Naive thymus-derived CD4-positive, alpha-beta T cell (primary cell): ENCODE data around the gene IL21R. TPM values are rescaled to one million over a fixed set of nuclear protein-coding genes. Genes with fewer than 3 reads are reported as not detected.
A peak's percentile ranks its signal among the peaks of the same experiment; 100 is the strongest.

Source experiments
- ATAC-seq: fragments of 150-1000 bp; cut with Tn5 transposase; 2 replicates; pipeline ENCODE4 v1.10.0; 2021; ENCODE audit warnings: mild to moderate bottlenecking, moderate library complexity
- CTCF ChIA-PET: fragments of 350-600 bp; sonication (Branson Sonifier 250); formaldehyde crosslinking; loops from one replicate; lab custom pipeline; 2021; ENCODE audit warnings: antibody characterized with exemption; lab: Charles Lee
- POLR2A ChIA-PET: fragments of 350-600 bp; sonication (Branson Sonifier 250); formaldehyde crosslinking; loops from one replicate; lab custom pipeline; 2021; ENCODE audit warnings: antibody characterized with exemption, inconsistent platforms; lab: Charles Lee
- DNase-seq, 9 donors: peaks; one replicate each; pipeline versions ENCODE4 v3.0.0 to v3.0.0-alpha.2; 2020 to 2022; ENCODE audit warnings: mixed read lengths in 1 of 9
- H3K27ac ChIP-seq: one replicate; pipeline ENCODE4 v1.7.0; 2013; ENCODE audit warnings: mild to moderate bottlenecking, low read depth, low read length, moderate library complexity
- H3K27me3 ChIP-seq, 2 donors: one replicate each; pipeline ENCODE4 v1.7.0; 2013; ENCODE audit warnings: low read length in 2 of 2, mild to moderate bottlenecking in 2 of 2, moderate library complexity in 2 of 2; ENCODE audit not compliant: control insufficient read depth in 2 of 2, insufficient read depth in 2 of 2
- H3K36me3 ChIP-seq, 3 experiments: 1 replicate in 2 of 3; 2 replicates in 1 of 3; pipeline ENCODE4 v1.7.0; 2013; ENCODE audit warnings: low read length in 3 of 3, mild to moderate bottlenecking in 3 of 3, moderate library complexity in 1 of 3; ENCODE audit not compliant: insufficient read depth in 3 of 3, control insufficient read depth in 2 of 3
- H3K4me1 ChIP-seq, 2 donors: one replicate each; pipeline ENCODE4 v1.7.0; 2013; ENCODE audit warnings: low read length in 2 of 2, mild to moderate bottlenecking in 2 of 2, moderate library complexity in 1 of 2; ENCODE audit not compliant: control insufficient read depth in 2 of 2, insufficient read depth in 2 of 2
- H3K4me3 ChIP-seq: 2 replicates; pipeline ENCODE4 v1.7.0; 2013; ENCODE audit warnings: mild to moderate bottlenecking, low read length
- H3K9me3 ChIP-seq, 3 experiments: 1 replicate in 2 of 3; 2 replicates in 1 of 3; pipeline ENCODE4 v1.7.0; 2013; ENCODE audit warnings: low read length in 3 of 3; ENCODE audit not compliant: control insufficient read depth in 2 of 3
- H3K27ac Mint-ChIP-seq, 9 donors: one replicate each; pipeline ENCODE4 v1.8.0; 2020 to 2022; ENCODE audit warnings: mixed read lengths in 9 of 9, mild to moderate bottlenecking in 8 of 9, moderate library complexity in 5 of 9, inconsistent platforms in 2 of 9
- H3K27me3 Mint-ChIP-seq, 5 donors: one replicate each; pipeline ENCODE4 v1.8.0; 2021 to 2022; ENCODE audit warnings: mixed read lengths in 5 of 5, mild to moderate bottlenecking in 1 of 5
- H3K36me3 Mint-ChIP-seq, 5 donors: one replicate each; pipeline ENCODE4 v1.8.0; 2020 to 2022; ENCODE audit warnings: mixed read lengths in 5 of 5, mild to moderate bottlenecking in 3 of 5, inconsistent platforms in 1 of 5
- H3K4me1 Mint-ChIP-seq, 7 donors: one replicate each; pipeline ENCODE4 v1.8.0; 2020 to 2022; ENCODE audit warnings: mixed read lengths in 7 of 7, mild to moderate bottlenecking in 3 of 7, inconsistent platforms in 1 of 7
- H3K4me3 Mint-ChIP-seq, 10 donors: one replicate each; pipeline ENCODE4 v1.8.0; 2020 to 2022; ENCODE audit warnings: mild to moderate bottlenecking in 10 of 10, mixed read lengths in 10 of 10, moderate library complexity in 6 of 10, inconsistent platforms in 2 of 10
- H3K9me3 Mint-ChIP-seq, 11 donors: one replicate each; pipeline ENCODE4 v1.8.0; 2020 to 2022; ENCODE audit warnings: mixed read lengths in 11 of 11, mild to moderate bottlenecking in 4 of 11, inconsistent platforms in 1 of 11, moderate library complexity in 1 of 11
- intact Hi-C, 2 donors: fragments of 100-400 bp; cut with micrococcal nuclease; formaldehyde crosslinking; loops; one replicate each; pipeline ENCODE4 v1.15.1; 2023
- polyA plus RNA-seq, 2 donors: library from polyadenylated mRNA; unstranded; fragments of 300-500 nt; fragmentation: Illumina TruSeq; gene quantifications; one replicate each; pipeline ENCODE4 v1.2.3, GENCODE V29; 2021
- total RNA-seq, 6 experiments: library from RNA in 5 of 6; stranded (reverse) in 5 of 6; gene quantifications; 1 replicate in 5 of 6; 2 replicates in 1 of 6; pipeline ENCODE4 v1.2.3 and lab custom pipeline; 2021 to 2026

The IL21R gene
- total and polyA plus RNA-seq, 7 experiments from 2014 or later = 24.6 to 52.1 (median 37.1) TPM

DNA sequence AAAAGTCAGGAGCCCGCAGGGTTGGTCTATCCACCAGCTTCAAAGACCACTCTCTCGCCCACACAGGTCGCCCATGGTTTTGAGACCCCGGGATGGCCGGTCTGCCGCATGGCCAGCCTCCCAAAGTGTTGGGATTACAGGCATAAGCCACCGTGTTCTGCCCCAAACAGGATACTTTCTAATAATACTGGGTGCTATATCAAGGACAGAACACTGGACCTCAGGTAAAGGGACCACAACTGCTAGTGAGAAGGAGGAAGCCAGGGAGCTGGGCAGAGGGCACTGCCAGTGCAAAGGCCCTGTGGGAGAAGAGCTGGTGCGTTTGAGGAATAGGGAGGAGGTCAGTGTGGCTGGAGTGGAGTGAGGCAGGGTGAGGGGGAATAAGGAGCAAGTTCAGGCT is 34.1 kb downstream of the IL21R start:
- POLR2A ChIA-PET = interaction anchor here (0.6 kb wide), 1 partner anchor 11 kb away, joined by 3 read pairs; no protein-coding TSS in a partner anchor
- no peak overlapping the region for H3K4me3 ChIP-seq
- no peaks in the 10 kb centered on the region for H3K27me3 ChIP-seq
- H3K4me1 Mint-ChIP-seq = peaks cover 18 to 36% (median 24%) of the 10 kb centered on the region in 7 donors
- H3K36me3 ChIP-seq = peaks cover 21 to 93% (median 41%) of the 10 kb centered on the region in 3 experiments
- H3K27ac Mint-ChIP-seq = peak overlapping the region; percentile 18 to 88 (median 67)
- CTCF ChIA-PET = no interaction called here
- H3K27me3 Mint-ChIP-seq = no peaks in the 10 kb centered on the region
- no peaks in the 10 kb centered on the region for H3K9me3 ChIP-seq
- H3K36me3 Mint-ChIP-seq = peaks cover 13 to 58% (median 30%) of the 10 kb centered on the region in 5 donors
- no peak for ATAC-seq
- H3K4me3 Mint-ChIP-seq = no peak overlapping the region
- H3K9me3 Mint-ChIP-seq = no peaks in the 10 kb centered on the region
- intact Hi-C loops = no loop called here
- peak overlapping the region; percentile 11 for H3K27ac ChIP-seq
- peak in 1 of 9 donors; percentile 13 for DNase-seq
- H3K4me1 ChIP-seq = peaks cover 0 to 4% of the 10 kb centered on the region in 2 donors

- ATAC-seq = no peak
- no peak overlapping the region for H3K4me3 Mint-ChIP-seq
- H3K27ac ChIP-seq = peak overlapping the region; percentile 37
Measured at GRCh38 chr16:27436921-27437650, 35.1 kb downstream of the IL21R start.

DNA sequence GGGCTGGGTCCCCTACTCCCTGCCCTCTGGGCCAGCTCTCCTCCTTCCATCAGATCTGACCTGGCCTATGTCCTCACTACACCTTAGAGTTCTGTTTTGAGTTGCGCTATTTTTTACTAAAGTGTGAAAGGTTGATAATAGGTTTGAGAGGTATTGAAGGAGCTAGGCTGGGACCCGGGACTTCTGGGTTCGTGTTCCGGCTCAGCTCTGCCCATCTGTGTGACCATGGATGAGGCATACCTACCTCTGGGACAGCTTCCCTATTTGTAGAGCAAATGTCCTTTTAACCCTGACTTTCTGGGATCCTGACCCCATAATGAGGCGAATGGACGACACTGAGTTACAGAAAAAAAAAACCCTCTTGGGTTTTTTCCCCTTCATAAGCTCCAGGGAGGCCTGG is 36.0 kb downstream of the IL21R start:
- Histone ChIP-seq H3K27ac (no peak overlapping the region), H3K36me3 (peaks cover 19 to 91% (median 37%) of the 10 kb centered on the region in 3 experiments), H3K4me1 (no peaks in the 10 kb centered on the region), H3K9me3 (no peaks in the 10 kb centered on the region), H3K27me3 (no peaks in the 10 kb centered on the region), H3K4me3 (no peak overlapping the region)
- peaks cover 21 to 60% (median 37%) of the 10 kb centered on the region in 5 donors for H3K36me3 Mint-ChIP-seq
- H3K4me1 Mint-ChIP-seq = peaks cover 10 to 19% (median 14%) of the 10 kb centered on the region in 7 donors
- ATAC-seq (no peak), DNase-seq (peak in 1 of 9 donors; percentile 10)
- ChIA-PET CTCF (no interaction called here), POLR2A (interaction anchor here (0.6 to 1.6 kb wide), 4 partner anchors 16 to 694 kb away, joined by 3 to 6 read pairs (median 4); no protein-coding TSS in a partner anchor)
- H3K9me3 Mint-ChIP-seq = peaks cover 0 to 4% (median 0%) of the 10 kb centered on the region in 11 donors
- no peak overlapping the region for H3K4me3 Mint-ChIP-seq
- no peaks in the 10 kb centered on the region for H3K27me3 Mint-ChIP-seq
- intact Hi-C loops = no loop called here
- H3K27ac Mint-ChIP-seq = peak overlapping the region in 7 of 9 donors; percentile 26 to 81 (median 42)

More at GRCh38 chr16:27436921-27437650, 35.1 kb downstream of the IL21R start:
- Mint-ChIP-seq H3K9me3 (no peaks in the 10 kb centered on the region), H3K27ac (peak overlapping the region in 8 of 9 donors; percentile 18 to 88 (median 63)), H3K36me3 (peaks cover 17 to 59% (median 35%) of the 10 kb centered on the region in 5 donors), H3K4me1 (peaks cover 16 to 28% (median 20%) of the 10 kb centered on the region in 7 donors), H3K27me3 (no peaks in the 10 kb centered on the region)
- DNase-seq = peak in 1 of 9 donors; percentile 16
- Histone ChIP-seq H3K4me3 (no peak overlapping the region), H3K36me3 (peaks cover 19 to 92% (median 37%) of the 10 kb centered on the region in 3 experiments), H3K4me1 (peaks cover 0 to 4% of the 10 kb centered on the region in 2 donors), H3K27me3 (no peaks in the 10 kb centered on the region), H3K9me3 (no peaks in the 10 kb centered on the region)
- intact Hi-C loops = no loop called here
- CTCF ChIA-PET = no interaction called here
- POLR2A ChIA-PET = interaction anchor here (0.6 to 1.6 kb wide), 4 partner anchors 15 to 693 kb away, joined by 3 to 6 read pairs (median 4); no protein-coding TSS in a partner anchor

- Mint-ChIP-seq H3K27ac (peak overlapping the region in 8 of 9 donors; percentile 6 to 83 (median 52)), H3K9me3 (peaks cover 0 to 10% (median 0%) of the 10 kb centered on the region in 11 donors), H3K36me3 (peaks cover 30 to 66% (median 49%) of the 10 kb centered on the region in 5 donors)
Measured at GRCh38 chr16:27439271-27440018, 37.5 kb downstream of the IL21R start.

GRCh38 chr16:27441276-27441675 is 39.3 kb downstream of the IL21R start:
- Mint-ChIP-seq H3K27me3 (no peaks in the 10 kb centered on the region), H3K9me3 (peaks cover 0 to 16% (median 0%) of the 10 kb centered on the region in 11 donors), H3K27ac (peak overlapping the region in 6 of 9 donors; percentile 6 to 81 (median 47)), H3K4me3 (no peak overlapping the region), H3K36me3 (peaks cover 37 to 68% (median 54%) of the 10 kb centered on the region in 5 donors), H3K4me1 (peaks cover 12 to 26% (median 17%) of the 10 kb centered on the region in 7 donors)
- intact Hi-C loops = no loop called here
- Histone ChIP-seq H3K4me3 (no peak overlapping the region), H3K36me3 (peaks cover 32 to 94% (median 42%) of the 10 kb centered on the region in 3 experiments), H3K4me1 (peaks cover 11 to 12% of the 10 kb centered on the region in 2 donors), H3K27me3 (no peaks in the 10 kb centered on the region), H3K27ac (no peak overlapping the region), H3K9me3 (peaks cover 0 to 13% (median 0%) of the 10 kb centered on the region in 3 experiments)
- no peak for DNase-seq
- ATAC-seq = no peak
- ChIA-PET POLR2A (no interaction called here), CTCF (interaction anchor here (0.6 to 1.7 kb wide), 2 partner anchors 19 to 261 kb away, joined by 4 to 6 read pairs; no protein-coding TSS in a partner anchor)

More at GRCh38 chr16:27439271-27440018, 37.5 kb downstream of the IL21R start:
- no peak for DNase-seq
- peaks cover 6 to 10% (median 9%) of the 10 kb centered on the region in 7 donors for H3K4me1 Mint-ChIP-seq
- CTCF ChIA-PET = interaction anchor here (1.7 kb wide), 1 partner anchor 260 kb away, joined by 4 read pairs; no protein-coding TSS in a partner anchor
- peaks cover 0 to 8% (median 0%) of the 10 kb centered on the region in 3 experiments for H3K9me3 ChIP-seq
- H3K36me3 ChIP-seq = peaks cover 23 to 93% (median 38%) of the 10 kb centered on the region in 3 experiments
- H3K4me3 ChIP-seq = no peak overlapping the region
- POLR2A ChIA-PET = interaction anchor here (0.6 to 1.0 kb wide), 2 partner anchors 10 to 32 kb away, joined by 3 read pairs; no protein-coding TSS in a partner anchor
- H3K4me3 Mint-ChIP-seq = no peak overlapping the region
- peak overlapping the region; percentile 24 for H3K27ac ChIP-seq
- H3K4me1 ChIP-seq = no peaks in the 10 kb centered on the region
- peak; percentile 37 for ATAC-seq
- no peaks in the 10 kb centered on the region for H3K27me3 Mint-ChIP-seq
- no peaks in the 10 kb centered on the region for H3K27me3 ChIP-seq
- intact Hi-C loops = no loop called here

DNA sequence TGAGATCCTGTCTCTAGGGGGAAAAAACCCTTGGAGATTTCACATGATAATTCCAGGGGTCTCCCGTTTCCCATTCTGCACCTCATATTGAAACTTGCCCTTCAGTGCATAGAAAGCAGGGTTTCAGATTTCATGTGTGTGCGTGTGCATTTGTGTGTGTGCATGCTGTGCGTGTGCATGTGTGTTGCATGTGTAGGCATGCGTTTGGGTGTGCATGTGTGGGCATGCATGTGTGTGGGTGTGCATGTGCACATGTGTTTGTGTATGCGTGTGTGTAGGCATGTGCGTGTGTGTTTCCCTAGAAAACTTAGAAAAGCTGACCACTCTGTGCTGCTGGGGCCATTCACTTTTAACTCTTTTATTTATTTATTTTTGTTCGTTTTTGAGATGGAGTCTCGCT is 40.0 kb downstream of the IL21R start:
- Histone ChIP-seq H3K9me3 (peaks cover 0 to 13% (median 0%) of the 10 kb centered on the region in 3 experiments), H3K27me3 (no peaks in the 10 kb centered on the region), H3K4me3 (no peak overlapping the region), H3K27ac (no peak overlapping the region), H3K36me3 (peaks cover 32 to 91% (median 41%) of the 10 kb centered on the region in 3 experiments), H3K4me1 (peaks cover 16 to 19% of the 10 kb centered on the region in 2 donors)
- DNase-seq (no peak), ATAC-seq (no peak)
- ChIA-PET CTCF (no interaction called here), POLR2A (no interaction called here)
- Mint-ChIP-seq H3K27me3 (no peaks in the 10 kb centered on the region), H3K36me3 (peaks cover 37 to 68% (median 60%) of the 10 kb centered on the region in 5 donors), H3K4me3 (no peak overlapping the region), H3K4me1 (peaks cover 19 to 33% (median 24%) of the 10 kb centered on the region in 7 donors), H3K9me3 (peaks cover 0 to 20% (median 0%) of the 10 kb centered on the region in 11 donors), H3K27ac (peak overlapping the region in 1 of 9 donors; percentile 32)
- intact Hi-C loops = no loop called here
